Lung (tissue), 12 donors: ENCODE measurements around the gene KRT3. TPM values are rescaled to one million over a fixed set of nuclear protein-coding genes. Genes with fewer than 3 reads are reported as not detected.

Experiments
- ATAC-seq: fragments of 200-7000 bp; cut with Tn5 transposase; one replicate; pipeline ENCODE4 v1.9.1; 2020; ENCODE audit warnings: moderate number of reproducible peaks; ENCODE audit not compliant: insufficient read depth, low FRiP score
- DNase-seq, 3 donors: peaks; one replicate each; pipeline ENCODE4 v3.0.0-alpha.2; 2013 to 2017
- H3K27ac ChIP-seq, 2 donors: one replicate each; pipeline ENCODE4 v1.5.1; 2013; ENCODE audit warnings: mild to moderate bottlenecking in 2 of 2, moderate library complexity in 2 of 2, control low read depth in 1 of 2, inconsistent platforms in 1 of 2, low read depth in 1 of 2, low read length in 1 of 2
- H3K27me3 ChIP-seq, 3 donors: one replicate each; pipeline ENCODE4 v1.5.1; 2013; ENCODE audit warnings: low read length in 2 of 3; ENCODE audit not compliant: control insufficient read depth in 3 of 3, insufficient read depth in 3 of 3
- H3K36me3 ChIP-seq, 4 donors: one replicate each; pipeline ENCODE4 v1.5.1; 2013; ENCODE audit warnings: low read length in 4 of 4, mild to moderate bottlenecking in 1 of 4, moderate library complexity in 1 of 4; ENCODE audit not compliant: control insufficient read depth in 4 of 4, insufficient read depth in 4 of 4
- H3K4me1 ChIP-seq, 5 donors: one replicate each; pipeline ENCODE4 v1.5.1; 2013; ENCODE audit warnings: low read length in 5 of 5, mild to moderate bottlenecking in 2 of 5, moderate library complexity in 1 of 5; ENCODE audit not compliant: control insufficient read depth in 5 of 5, insufficient read depth in 5 of 5
- H3K4me3 ChIP-seq: one replicate; pipeline ENCODE4 v1.5.1; 2013; ENCODE audit warnings: mild to moderate bottlenecking, control low read depth, moderate library complexity
- H3K9ac ChIP-seq, 2 donors: one replicate each; pipeline ENCODE4 v1.5.1; 2013; ENCODE audit warnings: low read length in 2 of 2, control low read depth in 1 of 2; ENCODE audit not compliant: insufficient read depth in 1 of 2
- H3K9me3 ChIP-seq, 4 donors: one replicate each; pipeline ENCODE4 v1.5.1; 2013; ENCODE audit warnings: low read length in 3 of 4, mild to moderate bottlenecking in 1 of 4, moderate library complexity in 1 of 4; ENCODE audit not compliant: control insufficient read depth in 4 of 4, insufficient read depth in 3 of 4
- WGBS, 2 donors: extraction: QIAGEN DNeasy Blood & Tissue Kit; methylation state at CpG; one replicate each; pipeline ENCODE4 v1.1.7; 2013; 5-methylcytosine and 5-hydroxymethylcytosine counted together
- polyA plus RNA-seq, 2 donors: library from polyadenylated mRNA; stranded (reverse); fragments of 200-250 nt; gene quantifications; one replicate each; pipeline ENCODE4 v1.2.1, GENCODE V29; 2013
- total RNA-seq, 2 donors: library from RNA; depleted of rRNA in 1 of 2; stranded (reverse); fragments of >200 nt in 1 of 2; gene quantifications; one replicate each; pipeline ENCODE4 v1.2.1, GENCODE V29; 2014 to 2021
- TF ChIP-seq, protein P1 (sequence below): IDR thresholded peaks from 2 replicates; pipeline ENCODE4 v1.5.1; 2012; ENCODE audit warnings: mild to moderate bottlenecking; ENCODE audit errors: control extremely low read depth, extremely low read depth
- donor health status: control.
- donor health status: control.
- donor health status: Bipolar disorder and iron deficiency.
- donor health status: healthy.
- donor health status: DM: yes; HTN: yes; CAD: no.

Gene KRT3
- total and polyA plus RNA-seq, 4 donors: not detected

DNA sequence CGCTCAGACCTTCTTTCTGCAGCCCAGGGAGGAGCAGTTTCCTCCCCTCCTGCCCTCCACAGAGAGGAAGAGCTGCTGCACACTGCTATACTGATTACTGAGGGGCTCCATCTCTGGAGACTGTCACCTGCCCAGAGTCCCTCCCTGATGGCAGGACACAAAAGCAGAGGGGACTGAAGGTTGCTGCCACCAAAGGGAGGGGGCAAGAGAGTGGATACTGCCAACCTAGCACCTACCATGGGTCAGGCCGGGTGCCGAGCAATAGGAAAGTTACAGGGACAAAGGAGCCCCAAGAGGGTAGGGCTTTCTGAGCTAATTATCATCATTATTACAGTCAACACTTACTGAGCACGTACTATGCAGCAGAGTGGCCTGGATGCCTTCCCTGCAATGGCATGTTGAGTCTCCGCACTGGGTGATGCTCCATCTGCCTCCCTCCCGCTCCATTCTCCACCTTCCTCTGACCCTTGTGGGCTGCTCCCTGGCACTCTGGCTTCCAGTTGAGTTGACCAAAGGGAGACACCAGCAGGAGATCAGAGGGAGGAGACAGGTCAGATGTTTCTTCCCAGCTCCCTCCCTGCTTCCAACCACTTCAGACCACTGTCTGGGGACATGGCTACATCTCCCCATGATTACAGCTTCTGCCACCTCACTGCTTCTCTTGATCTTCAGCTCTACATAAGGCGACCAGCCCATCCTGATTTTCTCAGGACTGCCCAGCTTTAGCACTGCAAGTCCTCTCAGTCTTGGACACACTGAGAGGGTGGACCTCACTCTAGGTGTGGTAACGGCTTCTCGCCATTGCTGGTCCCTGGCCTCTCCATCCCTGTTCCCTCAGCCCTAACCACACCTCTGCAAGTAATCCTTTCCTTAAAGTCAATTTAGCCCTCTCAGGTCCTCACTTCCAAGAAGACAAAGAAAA is 40.8 kb upstream of the KRT3 start:
- ATAC-seq (no peak), DNase-seq (no peak)
- no peak overlapping the region for H3K27ac ChIP-seq

DNA sequence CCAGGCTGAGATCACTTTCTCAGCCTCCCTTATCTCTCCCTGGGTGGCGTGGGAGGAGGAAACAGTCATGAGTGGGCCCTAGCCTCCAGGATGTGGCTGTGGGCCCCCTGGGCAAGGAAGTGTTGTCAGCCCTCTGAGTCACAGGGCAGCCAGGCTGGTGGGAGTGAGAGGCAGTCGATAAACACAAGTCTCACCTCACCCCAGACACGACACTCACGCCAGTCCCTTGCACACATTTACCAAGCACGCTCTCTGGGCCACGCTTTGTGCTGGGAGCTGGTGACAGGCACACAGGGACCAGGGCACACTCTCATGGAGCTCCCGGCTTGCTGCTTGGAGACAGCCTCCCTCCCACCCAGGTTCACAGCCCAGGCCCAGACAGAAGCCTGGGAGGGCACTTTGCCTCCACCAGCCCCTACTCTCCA is 40.1 kb upstream of the KRT3 start:
- TF ChIP-seq, protein P1, sequence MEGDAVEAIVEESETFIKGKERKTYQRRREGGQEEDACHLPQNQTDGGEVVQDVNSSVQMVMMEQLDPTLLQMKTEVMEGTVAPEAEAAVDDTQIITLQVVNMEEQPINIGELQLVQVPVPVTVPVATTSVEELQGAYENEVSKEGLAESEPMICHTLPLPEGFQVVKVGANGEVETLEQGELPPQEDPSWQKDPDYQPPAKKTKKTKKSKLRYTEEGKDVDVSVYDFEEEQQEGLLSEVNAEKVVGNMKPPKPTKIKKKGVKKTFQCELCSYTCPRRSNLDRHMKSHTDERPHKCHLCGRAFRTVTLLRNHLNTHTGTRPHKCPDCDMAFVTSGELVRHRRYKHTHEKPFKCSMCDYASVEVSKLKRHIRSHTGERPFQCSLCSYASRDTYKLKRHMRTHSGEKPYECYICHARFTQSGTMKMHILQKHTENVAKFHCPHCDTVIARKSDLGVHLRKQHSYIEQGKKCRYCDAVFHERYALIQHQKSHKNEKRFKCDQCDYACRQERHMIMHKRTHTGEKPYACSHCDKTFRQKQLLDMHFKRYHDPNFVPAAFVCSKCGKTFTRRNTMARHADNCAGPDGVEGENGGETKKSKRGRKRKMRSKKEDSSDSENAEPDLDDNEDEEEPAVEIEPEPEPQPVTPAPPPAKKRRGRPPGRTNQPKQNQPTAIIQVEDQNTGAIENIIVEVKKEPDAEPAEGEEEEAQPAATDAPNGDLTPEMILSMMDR: no peak
- H3K27me3 ChIP-seq: peaks cover 0 to 17% (median 0%) of the 10 kb centered on the region in 3 donors
- H3K9me3 ChIP-seq: no peaks in the 10 kb centered on the region
- no peak overlapping the region for H3K4me3 ChIP-seq
- H3K4me1 ChIP-seq: no peaks in the 10 kb centered on the region
- ATAC-seq: peak; percentile 35
- no peak for DNase-seq
- no peaks in the 10 kb centered on the region for H3K36me3 ChIP-seq
- WGBS, 2 donors: 57 to 64% methylated on average over 7 of the region's 7 CpGs
- no peak overlapping the region for H3K9ac ChIP-seq
- no peak overlapping the region for H3K27ac ChIP-seq

More for the DNA sequence above, 40.8 kb upstream of the KRT3 start:
- Histone ChIP-seq H3K4me3 (no peak overlapping the region), H3K27me3 (peaks cover 0 to 18% (median 0%) of the 10 kb centered on the region in 3 donors), H3K9me3 (no peaks in the 10 kb centered on the region), H3K9ac (no peak overlapping the region), H3K36me3 (no peaks in the 10 kb centered on the region), H3K4me1 (no peaks in the 10 kb centered on the region)
- WGBS, 2 donors: 84 to 88% methylated on average over 9 of the region's 9 CpGs
- TF ChIP-seq, protein P1: no peak

DNA sequence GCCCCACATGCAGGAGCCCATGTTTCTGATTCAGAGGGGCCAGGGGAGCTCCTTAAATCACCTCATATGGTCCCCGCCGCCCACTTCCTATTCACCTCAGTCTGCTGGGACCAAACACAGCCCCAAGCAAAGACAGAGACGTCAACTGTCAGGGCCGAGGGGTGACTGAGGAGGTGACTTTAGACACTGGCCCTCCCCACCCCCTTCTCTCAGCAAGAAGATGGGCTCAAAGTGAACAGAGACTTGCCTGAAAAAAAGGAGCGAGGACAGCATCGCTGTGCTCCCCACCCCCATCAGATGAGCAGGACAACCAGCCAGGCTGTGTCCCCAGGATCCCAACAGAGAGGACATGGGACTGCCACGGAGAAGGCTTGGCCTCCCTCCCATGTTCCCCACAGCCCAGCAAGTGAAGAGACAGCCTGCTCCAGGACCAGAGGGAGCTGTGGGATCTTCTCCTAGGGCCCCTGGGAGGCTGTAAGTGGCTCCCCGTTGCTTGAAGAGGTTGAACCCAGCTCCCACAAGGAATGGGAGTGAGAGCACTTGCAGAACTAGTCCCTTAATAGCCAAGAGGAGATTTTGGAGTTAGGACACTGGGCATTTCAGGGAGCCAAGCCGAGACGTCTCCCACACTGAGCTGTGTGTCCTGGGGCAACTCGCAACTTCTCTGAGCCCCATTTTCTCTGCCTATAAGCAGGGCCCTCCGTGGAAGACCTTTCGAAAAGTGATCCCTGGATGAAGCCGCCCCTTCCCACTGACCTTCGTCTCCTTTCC is 39.5 kb upstream of the KRT3 start:
- H3K9me3 ChIP-seq: no peaks in the 10 kb centered on the region
- no peaks in the 10 kb centered on the region for H3K4me1 ChIP-seq
- peaks cover 0 to 16% (median 0%) of the 10 kb centered on the region in 3 donors for H3K27me3 ChIP-seq
- WGBS, 2 donors: 79 to 84% methylated on average over 13 to 15 of the region's 15 CpGs
- no peak for DNase-seq
- ATAC-seq: no peak
- TF ChIP-seq, protein P1: no peak
- no peaks in the 10 kb centered on the region for H3K36me3 ChIP-seq
- no peak overlapping the region for H3K9ac ChIP-seq
- H3K4me3 ChIP-seq: no peak overlapping the region
- H3K27ac ChIP-seq: no peak overlapping the region
